Stimulated activated CD4-positive, alpha-beta T cell treated with anti-CD3 and anti-CD28 coated beads, TNF-alpha, amount 100 ng/mL, for 4 hours (primary cell): ENCODE measurements around the gene LMTK2.

Experiments
- DNase-seq, 3 experiments: peaks; one replicate each; pipeline ENCODE4 v3.0.0-alpha.2; 2020; ENCODE audit warnings: low read depth in 3 of 3

The LMTK2 gene

DNA sequence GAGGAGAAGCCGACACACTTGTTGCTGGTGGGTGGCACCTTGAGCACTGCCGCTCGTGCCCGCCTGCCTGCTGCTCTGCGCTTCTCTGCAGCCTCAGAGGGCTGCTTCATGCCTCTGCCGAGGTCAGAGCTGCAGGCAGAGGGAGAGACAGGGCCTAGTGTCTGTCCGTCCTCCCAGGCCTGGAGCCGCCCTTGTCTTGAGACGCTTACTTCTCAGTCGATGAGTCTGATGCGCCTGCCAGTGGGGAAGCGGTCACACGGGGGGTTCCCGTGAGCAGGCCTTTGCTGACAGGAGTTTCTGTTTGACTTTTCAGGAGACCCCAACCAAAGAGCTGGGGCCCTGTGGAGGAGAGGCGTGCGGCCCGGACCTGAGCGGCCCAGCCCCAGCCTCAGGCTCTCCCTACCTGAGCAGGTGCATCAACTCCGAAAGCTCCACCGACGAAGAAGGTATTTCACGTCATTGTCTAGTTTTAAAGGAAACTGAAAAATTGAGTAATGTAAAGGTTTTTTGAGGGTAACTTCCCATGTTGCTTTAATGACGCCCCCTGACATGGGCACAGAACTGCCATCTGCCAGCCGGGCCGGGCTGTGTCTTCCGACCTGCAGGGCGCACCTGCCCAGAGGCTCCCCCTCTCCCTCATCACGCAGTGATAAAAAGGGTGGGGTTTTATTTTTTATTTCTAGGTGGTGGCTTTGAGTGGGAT is 96.8 kb downstream of the LMTK2 start:
- no peak for DNase-seq

DNA sequence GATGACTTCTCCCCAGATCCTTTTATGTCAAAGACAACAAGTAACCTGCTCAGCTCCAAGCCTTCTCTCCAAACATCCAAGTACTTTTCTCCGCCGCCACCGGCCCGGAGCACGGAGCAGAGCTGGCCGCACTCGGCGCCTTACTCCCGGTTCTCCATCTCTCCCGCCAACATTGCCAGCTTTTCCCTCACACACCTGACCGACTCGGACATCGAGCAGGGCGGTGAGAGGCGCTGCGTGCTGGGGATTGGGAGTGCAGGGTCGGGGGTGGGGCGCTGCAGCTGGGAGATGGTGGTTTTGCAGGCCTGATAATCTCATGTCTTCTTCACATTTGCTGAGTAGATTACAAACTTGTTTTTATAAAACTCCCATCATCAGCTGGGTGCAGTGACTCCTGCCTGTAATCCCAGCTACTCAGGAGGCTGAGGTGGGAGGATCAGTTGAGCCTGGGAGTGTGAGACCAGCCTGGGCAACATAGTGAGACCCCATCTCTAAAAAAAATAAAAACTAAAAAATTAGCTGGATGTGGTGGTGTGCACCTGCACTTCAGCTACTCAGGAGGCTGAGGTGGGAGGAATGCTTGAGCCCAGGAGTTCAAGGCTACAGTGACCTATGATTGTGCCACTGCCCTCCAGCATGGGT is 97.4 kb downstream of the LMTK2 start:
- no peak for DNase-seq

GRCh38 chr7:98204670-98205069 is 98.0 kb downstream of the LMTK2 start:
- no peak for DNase-seq

DNA sequence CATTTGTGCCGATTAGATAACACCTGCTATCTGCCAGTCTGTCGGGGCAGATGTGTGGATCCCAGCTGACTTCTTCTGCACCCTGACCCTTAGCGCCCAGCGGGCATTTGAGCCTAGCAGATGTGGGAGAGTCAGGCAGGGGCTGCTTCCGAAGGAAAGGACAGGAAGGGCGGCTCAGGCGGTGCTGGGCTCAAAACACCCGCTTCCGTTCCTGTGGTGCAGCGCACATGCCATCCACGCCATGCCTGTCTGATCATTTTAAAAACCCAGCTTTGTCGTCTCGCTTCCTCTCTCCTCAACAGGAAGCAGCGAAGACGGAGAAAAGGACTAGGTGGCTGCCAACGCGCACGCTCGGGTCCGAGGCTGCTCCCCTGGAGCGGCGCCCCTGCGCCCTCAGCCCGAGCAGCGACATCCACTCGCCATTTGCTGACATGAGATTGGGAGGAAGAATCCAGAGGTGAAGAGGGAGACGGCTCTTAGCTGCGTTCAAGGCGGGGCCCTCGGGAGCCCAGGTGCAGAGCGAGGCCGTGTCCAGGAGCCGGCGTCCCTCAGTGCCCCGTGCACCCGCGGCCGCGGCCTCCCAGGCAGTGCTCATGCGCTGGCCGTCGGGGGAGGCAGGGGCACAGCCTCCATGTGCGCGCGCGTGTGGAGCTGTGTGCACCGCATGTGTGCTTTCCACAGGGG is 98.6 kb downstream of the LMTK2 start:
- no peak for DNase-seq

- no peak for DNase-seq
These were observed 100.0 kb downstream of the LMTK2 start for GRCh38 chr7:98206451-98207330.

- DNase-seq: no peak
These were observed 102.7 kb downstream of the LMTK2 start for GRCh38 chr7:98209166-98209920.

- DNase-seq: no peak
These were observed 104.0 kb downstream of the LMTK2 start for GRCh38 chr7:98210513-98211220.

DNA sequence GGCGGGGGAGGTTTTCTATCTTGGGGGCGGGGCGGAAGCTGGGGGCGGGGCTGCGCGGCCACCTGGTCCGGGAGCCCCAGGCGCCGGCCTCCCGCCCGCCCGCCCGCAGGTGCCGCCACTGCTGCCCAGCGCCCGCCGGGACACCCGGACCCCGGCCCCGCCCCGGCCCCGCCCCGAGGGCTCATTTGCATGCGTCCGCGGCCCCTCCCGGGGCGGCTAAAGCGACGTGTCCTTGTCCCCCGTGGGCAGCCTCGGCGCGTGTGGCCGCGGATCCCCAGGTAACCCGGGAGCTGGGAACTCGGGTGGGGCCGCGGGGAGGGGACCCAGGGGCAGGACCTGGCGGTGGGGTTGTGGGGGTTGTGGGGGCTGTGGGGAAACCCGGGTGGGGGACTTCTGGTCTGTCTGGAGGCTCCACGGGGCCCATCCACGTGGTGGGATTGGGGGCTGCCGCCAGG is 104.6 kb downstream of the LMTK2 start, which contains the start of gene BHLHA15:
Gene BHLHA15 (plus strand): TSS at position 219 of the 455 bp plus-strand sequence. CDS start 871 bp downstream, outside the sequence.
- no peak for DNase-seq

GRCh38 chr7:98211676-98212531 is 105.2 kb downstream of the LMTK2 start:
- DNase-seq: no peak

DNA sequence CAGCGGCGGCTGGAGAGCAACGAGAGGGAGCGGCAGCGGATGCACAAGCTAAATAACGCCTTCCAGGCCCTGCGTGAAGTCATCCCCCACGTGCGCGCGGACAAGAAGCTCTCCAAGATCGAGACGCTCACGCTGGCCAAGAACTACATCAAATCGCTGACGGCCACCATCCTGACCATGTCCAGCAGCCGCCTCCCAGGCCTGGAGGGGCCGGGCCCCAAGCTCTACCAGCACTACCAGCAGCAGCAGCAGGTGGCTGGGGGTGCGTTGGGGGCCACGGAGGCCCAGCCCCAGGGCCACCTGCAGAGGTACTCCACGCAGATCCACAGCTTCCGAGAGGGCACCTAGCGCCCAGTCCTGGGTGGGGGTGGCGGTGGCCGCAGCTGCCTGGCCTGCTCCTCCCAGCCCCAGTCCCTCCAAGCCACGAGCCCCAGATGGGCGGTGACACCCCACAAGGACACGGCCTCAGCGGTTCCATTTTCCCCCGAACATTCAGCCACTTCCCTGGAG is 105.9 kb downstream of the LMTK2 start:
- DNase-seq: no peak

DNA sequence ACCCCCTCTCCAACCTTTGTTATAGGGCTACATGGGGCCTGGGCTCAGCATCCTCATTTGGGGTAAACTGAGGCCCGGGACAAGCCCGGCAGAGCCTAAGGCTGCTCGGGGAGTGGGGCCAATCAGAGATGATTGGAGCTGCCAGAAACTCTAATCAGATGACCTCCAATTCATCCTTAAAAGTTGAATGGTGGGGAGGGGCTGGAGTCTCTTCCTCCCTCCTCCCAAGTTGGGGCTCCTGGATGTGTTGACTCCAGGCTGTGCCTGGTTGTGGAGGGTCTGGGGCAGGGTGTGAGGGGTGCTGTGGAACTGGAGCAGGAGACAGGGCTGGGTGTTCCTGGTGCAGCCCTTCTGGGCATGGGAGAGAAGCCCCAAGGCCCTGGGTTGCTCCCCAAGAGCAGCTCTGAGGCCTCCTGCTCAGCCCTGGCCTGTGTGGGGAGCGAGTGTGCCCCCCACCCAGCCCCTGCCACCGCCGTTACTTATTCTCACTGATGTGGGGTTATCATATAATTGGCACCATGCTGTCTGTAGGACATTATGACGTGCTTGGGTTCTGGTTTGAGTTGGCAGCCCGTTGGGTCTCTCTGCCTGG is 106.7 kb downstream of the LMTK2 start:
- DNase-seq: no peak

- no peak for DNase-seq
These were observed 107.5 kb downstream of the LMTK2 start for GRCh38 chr7:98213888-98214810.

GRCh38 chr7:98214811-98215321 is 108.2 kb downstream of the LMTK2 start:
- DNase-seq: no peak

- DNase-seq: no peak
These were observed 109.2 kb downstream of the LMTK2 start for GRCh38 chr7:98215561-98216495.

DNA sequence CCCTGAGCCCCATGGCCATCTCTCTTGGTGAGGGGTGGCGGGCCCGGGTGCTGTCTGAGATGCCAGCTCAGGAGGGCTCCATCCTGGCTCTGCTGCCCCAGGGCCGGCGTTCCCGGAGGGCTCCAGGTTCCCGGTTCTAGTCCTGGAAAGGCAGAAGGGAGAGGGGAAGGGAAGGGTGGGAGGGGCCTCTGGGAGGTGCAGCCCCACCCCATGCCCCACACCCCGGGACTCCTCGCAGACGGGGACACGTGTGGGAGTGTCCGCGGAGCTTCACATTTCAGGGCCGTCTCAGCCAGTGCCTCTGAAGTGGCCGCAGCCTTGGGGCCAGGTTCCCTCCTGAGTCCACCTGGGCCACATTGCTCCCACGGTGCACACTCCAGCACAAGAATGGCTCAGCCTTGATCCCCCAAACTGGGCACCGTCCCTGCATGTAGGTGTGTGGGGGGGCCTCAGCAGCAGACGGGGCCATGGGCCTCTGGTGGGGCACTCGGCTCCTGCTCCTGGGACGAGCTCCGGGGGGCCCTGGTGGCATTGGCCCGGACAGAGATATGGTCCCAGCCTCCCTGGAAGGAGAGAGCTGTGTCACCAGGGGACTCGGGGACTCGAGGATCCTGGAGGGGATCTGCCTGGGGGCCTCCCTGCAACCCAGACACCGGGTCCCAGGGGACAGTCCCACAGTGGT is 110.4 kb downstream of the LMTK2 start:
- no peak for DNase-seq
